Endothelial cell of umbilical vein (primary cell): ENCODE results near the gene IGF2R. TPM values are rescaled to one million over a fixed set of nuclear protein-coding genes. Genes with fewer than 3 reads are reported as not detected.

Experiments used
- BruUV-seq: library from RNA; stranded (reverse); fragments of 400-500 nt; replicated peaks from 2 replicates; lab custom pipeline; 2021; lab: Mats Ljungman, UMichigan
- CTCF ChIA-PET: fragments of 300-600, 350-600 bp; sonication (Branson Sonifier 250); formaldehyde crosslinking; loops from one replicate; lab custom pipeline; 2021; ENCODE audit warnings: antibody characterized with exemption, inconsistent platforms; lab: Charles Lee
- POLR2A ChIA-PET: fragments of 300-600, 350-600 bp; sonication (Branson Sonifier 250); formaldehyde crosslinking; loops from one replicate; lab custom pipeline; 2021; ENCODE audit warnings: antibody characterized with exemption, inconsistent platforms; lab: Charles Lee
- DNase-seq: peaks from one replicate; pipeline ENCODE4 v3.0.0-alpha.2; 2011; ENCODE audit warnings: low read depth, low spot score
- FAIRE-seq: peaks from 2 replicates; lab custom pipeline; 2011; peaks lifted over from hg19 to GRCh38; lab: Jason Lieb, UNC
- H2AFZ ChIP-seq: 2 replicates; pipeline ENCODE4 v1.6.0; 2012; ENCODE audit warnings: low read depth, low read length, control low read depth, inconsistent platforms
- H3K27ac ChIP-seq: 2 replicates; pipeline ENCODE4 v1.5.1; 2011; ENCODE audit warnings: low read depth, mild to moderate bottlenecking, control low read depth, low read length, moderate library complexity; ENCODE audit not compliant: insufficient read depth
- H3K27me3 ChIP-seq, 2 experiments: 2 replicates each; pipeline versions ENCODE4 v1.6.0 to v1.6.1; 2011; ENCODE audit warnings: low read length in 2 of 2, mixed read lengths in 1 of 2; ENCODE audit not compliant: control insufficient read depth in 2 of 2, insufficient read depth in 2 of 2
- H3K36me3 ChIP-seq, 2 experiments: 2 replicates in 1 of 2; 3 replicates in 1 of 2; pipeline ENCODE4 v1.5.1; 2011; ENCODE audit warnings: low read length in 2 of 2, mild to moderate bottlenecking in 1 of 2, moderate library complexity in 1 of 2; ENCODE audit not compliant: control insufficient read depth in 2 of 2, insufficient read depth in 2 of 2; ENCODE audit errors: extremely low read depth in 1 of 2
- H3K4me1 ChIP-seq: 3 replicates; pipeline ENCODE4 v1.5.1; 2011; ENCODE audit warnings: mild to moderate bottlenecking, low read length; ENCODE audit not compliant: control insufficient read depth, insufficient read depth; ENCODE audit errors: extremely low read depth
- H3K4me2 ChIP-seq: 2 replicates; pipeline ENCODE4 v1.6.1; 2011; ENCODE audit warnings: low read length, control low read depth, mixed read lengths; ENCODE audit not compliant: insufficient read depth
- H3K4me3 ChIP-seq, 3 experiments: fragments of 200-600 bp in 1 of 3; sonication (generic), shearing (Covaris generic) in 1 of 3; replicated peaks in 1 of 3; 2 replicates each; pipeline ENCODE4 v1.5.1; 2011 to 2016; ENCODE audit warnings: control low read depth in 3 of 3, low read length in 3 of 3, mild to moderate bottlenecking in 2 of 3, inconsistent platforms in 1 of 3, low read depth in 1 of 3, moderate library complexity in 1 of 3; ENCODE audit not compliant: insufficient read depth in 1 of 3
- H3K79me2 ChIP-seq: 2 replicates; pipeline ENCODE4 v1.6.0; 2012; ENCODE audit warnings: low read length, inconsistent platforms; ENCODE audit not compliant: control insufficient read depth, insufficient read depth
- H3K9ac ChIP-seq: replicated peaks from 2 replicates; pipeline ENCODE3; 2011; ENCODE audit warnings: low read length, control low read depth; ENCODE audit not compliant: insufficient read depth; ENCODE audit errors: extremely low read depth
- H3K9me1 ChIP-seq: replicated peaks from 3 replicates; pipeline ENCODE4 v1.6.0; 2011; ENCODE audit warnings: mild to moderate bottlenecking, low read length; ENCODE audit not compliant: control insufficient read depth, insufficient read depth; ENCODE audit errors: extremely low read depth
- H3K9me3 ChIP-seq: replicated peaks from 2 replicates; pipeline ENCODE4 v1.5.1; 2012; ENCODE audit warnings: low read length, inconsistent platforms; ENCODE audit not compliant: control insufficient read depth, insufficient read depth
- H4K20me1 ChIP-seq: replicated peaks from 2 replicates; pipeline ENCODE3; 2011; ENCODE audit warnings: mild to moderate bottlenecking, low read length; ENCODE audit not compliant: control insufficient read depth, insufficient read depth; ENCODE audit errors: extremely low read depth
- EZH2 ChIP-seq: IDR thresholded peaks from 2 replicates; pipeline ENCODE4 v1.6.1; 2012; ENCODE audit warnings: borderline replicate concordance, low read depth, mild to moderate bottlenecking, moderate library complexity, low read length, inconsistent platforms; ENCODE audit not compliant: severe bottlenecking
- FOS ChIP-seq: IDR thresholded peaks from 2 replicates; pipeline ENCODE4 v1.6.1; 2011; ENCODE audit warnings: mild to moderate bottlenecking, low read length, moderate library complexity, borderline replicate concordance; ENCODE audit not compliant: insufficient read depth
- GATA2 ChIP-seq: IDR thresholded peaks from 2 replicates; pipeline ENCODE4 v1.7.0; 2011; ENCODE audit warnings: low read depth, mild to moderate bottlenecking, moderate library complexity, mixed read lengths, low read length; ENCODE audit not compliant: insufficient read length, insufficient read depth
- JUN ChIP-seq: IDR thresholded peaks from 2 replicates; pipeline ENCODE4 v1.6.1; 2011; ENCODE audit warnings: borderline replicate concordance, low read depth; ENCODE audit not compliant: insufficient read length, insufficient read depth
- MYC ChIP-seq: IDR thresholded peaks from one replicate; pipeline ENCODE4 v1.6.1; 2011; ENCODE audit warnings: mild to moderate bottlenecking, low read depth, low read length
- POLR2A ChIP-seq: IDR thresholded peaks from 2 replicates; pipeline ENCODE4 v1.6.1; 2012; ENCODE audit warnings: low read depth, mild to moderate bottlenecking, control low read depth, low read length
- POLR2AphosphoS5 ChIP-seq: IDR thresholded peaks from 2 replicates; pipeline ENCODE4 v1.6.1; 2012; ENCODE audit warnings: low read depth, mild to moderate bottlenecking, control low read depth, low read length, moderate library complexity; ENCODE audit not compliant: insufficient read depth
- dilution Hi-C: fragments of 300-500 bp; cut with MboI; formaldehyde crosslinking; loops from one replicate; pipeline ENCODE4 v1.15.0; 2019; ENCODE audit warnings: low sequenced_read_pairs; ENCODE audit not compliant: extremely low pct_ligation_motif_present
- intact Hi-C: fragments of 100-400 bp; cut with micrococcal nuclease; formaldehyde crosslinking; loops from one replicate; pipeline ENCODE4 v1.10.0; 2022
- polyA plus RNA-seq, 4 experiments: library from polyadenylated mRNA; depleted of rRNA in 3 of 4; stranded (reverse) in 3 of 4; unstranded in 1 of 4; fragments of >200 nt; gene quantifications; 2 replicates each; pipeline versions ENCODE4 v1.2.1 to v1.2.3, GENCODE V29; 2011 to 2012; ENCODE audit warnings: missing spikeins in 1 of 4
- total RNA-seq: library from RNA; stranded (reverse); gene quantifications from 2 replicates; pipeline ENCODE4 v1.2.3, GENCODE V29; 2021
- TF ChIP-seq, protein P1 (sequence below): IDR thresholded peaks from 2 replicates; pipeline ENCODE4 v1.6.1; 2011; ENCODE audit not compliant: insufficient read depth, insufficient read length
- TF ChIP-seq, protein P2 (sequence below), 2 donors: IDR thresholded peaks; 1 replicate in 1 of 2; 2 replicates in 1 of 2; pipeline ENCODE4 v1.5.1; 2011; ENCODE audit warnings: low read length in 2 of 2, mild to moderate bottlenecking in 2 of 2, moderate library complexity in 2 of 2, control low read depth in 1 of 2, inconsistent platforms in 1 of 2, low read depth in 1 of 2; ENCODE audit not compliant: insufficient read depth in 1 of 2; ENCODE audit errors: extremely low read depth in 1 of 2

Gene IGF2R
- total and polyA plus RNA-seq, 2 donors (not counting 3 experiments of a cell fraction or from before 2014, with no cell fraction given) = 16.3 to 60.2 TPM

DNA sequence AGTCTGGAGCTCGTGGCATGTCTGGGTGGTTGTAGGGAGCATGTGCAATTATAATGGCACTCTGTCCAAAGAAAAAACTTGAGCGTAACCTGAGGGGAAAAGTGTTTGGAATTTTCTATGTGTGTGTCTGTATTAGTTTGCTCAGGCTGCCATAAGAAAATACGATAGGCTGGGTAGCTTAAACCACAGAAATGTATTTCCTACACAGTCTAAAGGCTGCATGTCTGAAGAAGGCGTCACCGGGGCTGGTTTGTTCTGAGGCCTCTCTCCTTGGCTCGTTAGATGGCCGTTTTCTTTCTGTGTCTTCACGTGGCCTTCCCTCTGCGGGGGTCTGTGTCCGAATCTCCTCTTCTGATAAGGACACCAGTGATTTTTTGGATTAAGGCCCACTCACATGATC lies 59.0 kb downstream of the IGF2R start:
- peaks cover 2 to 12% of the 10 kb centered on the region in 2 experiments for H3K36me3 ChIP-seq

More for the DNA sequence above, 59.0 kb downstream of the IGF2R start:
- Histone ChIP-seq H3K4me1 (no peaks in the 10 kb centered on the region), H2AFZ (no peak overlapping the region), H3K27ac (no peak overlapping the region), H3K79me2 (no peaks in the 10 kb centered on the region), H3K9me1 (no peaks in the 10 kb centered on the region), H3K9ac (no peak overlapping the region), H3K27me3 (no peaks in the 10 kb centered on the region), H3K9me3 (no peaks in the 10 kb centered on the region), H4K20me1 (no peaks in the 10 kb centered on the region), H3K4me2 (no peak overlapping the region), H3K4me3 (no peak overlapping the region)
- dilution Hi-C loops = no loop called here
- POLR2A ChIA-PET = no interaction called here
- intact Hi-C loops = no loop called here
- no peak for FAIRE-seq
- CTCF ChIA-PET = interaction anchor here (1.6 kb wide), 1 partner anchor 61 kb away, joined by 3 read pairs; no protein-coding TSS in a partner anchor
- BruUV-seq = no TSS peak
- TF ChIP-seq, protein P1, sequence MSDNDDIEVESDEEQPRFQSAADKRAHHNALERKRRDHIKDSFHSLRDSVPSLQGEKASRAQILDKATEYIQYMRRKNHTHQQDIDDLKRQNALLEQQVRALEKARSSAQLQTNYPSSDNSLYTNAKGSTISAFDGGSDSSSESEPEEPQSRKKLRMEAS = no peak
- TF ChIP-seq MYC (no peak), POLR2AphosphoS5 (no peak), FOS (no peak), POLR2A (no peak), JUN (no peak), EZH2 (no peak), GATA2 (no peak)
- TF ChIP-seq, protein P2, sequence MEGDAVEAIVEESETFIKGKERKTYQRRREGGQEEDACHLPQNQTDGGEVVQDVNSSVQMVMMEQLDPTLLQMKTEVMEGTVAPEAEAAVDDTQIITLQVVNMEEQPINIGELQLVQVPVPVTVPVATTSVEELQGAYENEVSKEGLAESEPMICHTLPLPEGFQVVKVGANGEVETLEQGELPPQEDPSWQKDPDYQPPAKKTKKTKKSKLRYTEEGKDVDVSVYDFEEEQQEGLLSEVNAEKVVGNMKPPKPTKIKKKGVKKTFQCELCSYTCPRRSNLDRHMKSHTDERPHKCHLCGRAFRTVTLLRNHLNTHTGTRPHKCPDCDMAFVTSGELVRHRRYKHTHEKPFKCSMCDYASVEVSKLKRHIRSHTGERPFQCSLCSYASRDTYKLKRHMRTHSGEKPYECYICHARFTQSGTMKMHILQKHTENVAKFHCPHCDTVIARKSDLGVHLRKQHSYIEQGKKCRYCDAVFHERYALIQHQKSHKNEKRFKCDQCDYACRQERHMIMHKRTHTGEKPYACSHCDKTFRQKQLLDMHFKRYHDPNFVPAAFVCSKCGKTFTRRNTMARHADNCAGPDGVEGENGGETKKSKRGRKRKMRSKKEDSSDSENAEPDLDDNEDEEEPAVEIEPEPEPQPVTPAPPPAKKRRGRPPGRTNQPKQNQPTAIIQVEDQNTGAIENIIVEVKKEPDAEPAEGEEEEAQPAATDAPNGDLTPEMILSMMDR (IDR thresholded peaks at IDR 0.05; ENCODE audit: extremely low read depth in 1 of 2, insufficient read depth in 1 of 2, low read depth in 1 of 2, low read length in 2 of 2) = no peak
- no peak for DNase-seq
